Spleen (tissue), 7 donors: ENCODE measurements around the gene SACM1L.

ENCODE experiments used
- CTCF ChIP-seq, 11 experiments: fragments of 200-600 bp in 7 of 11; fragments of 450-650 bp in 4 of 11; sonication (generic) in 4 of 11; IDR thresholded peaks in 8 of 11; conservative IDR thresholded peaks in 3 of 11; 1 replicate in 7 of 11; 2 replicates in 4 of 11; pipeline versions ENCODE4 v1.4.0 to v1.8.0; 2016 to 2021; ENCODE audit warnings: antibody characterized with exemption in 11 of 11, inconsistent platforms in 4 of 11, mild to moderate bottlenecking in 1 of 11
- POLR2AphosphoS5 ChIP-seq, 3 donors: sonication (generic); formaldehyde crosslinking; IDR thresholded peaks; one replicate each; pipeline ENCODE4 v1.5.1; 2017; ENCODE audit warnings: antibody characterized with exemption in 3 of 3
- donor health status: DM: no; HTN: no; CAD: no; lungs with moderate emphysema.
- donor health status: DM: no; HTN: no; CAD: no.
- donor health status: DM: no; HTN: no; CAD: no.

DNA sequence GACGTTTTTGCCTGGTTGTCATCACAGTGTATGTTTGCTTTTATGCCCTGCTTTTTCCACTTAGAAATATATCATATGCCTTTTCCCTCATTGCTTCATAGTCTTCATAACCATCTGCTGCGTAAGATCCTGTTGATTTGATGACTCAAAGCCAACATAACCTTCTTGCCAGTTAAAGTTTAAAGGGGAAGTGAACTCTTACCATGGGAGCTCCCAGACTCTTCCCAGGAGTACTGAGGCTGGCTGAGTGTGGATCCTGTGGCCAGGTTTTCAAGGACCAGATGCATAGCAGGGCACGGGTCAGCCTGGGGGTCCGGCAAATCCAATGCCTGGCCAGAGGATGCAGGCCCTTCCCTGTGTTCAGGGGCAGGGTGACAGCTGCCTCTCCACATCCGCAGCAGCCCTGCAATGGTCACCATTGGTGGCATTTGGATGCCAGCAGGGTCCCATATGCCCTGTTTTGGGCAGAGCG lies 42.0 kb upstream of the SACM1L start:
- TF ChIP-seq POLR2AphosphoS5 (IDR thresholded peaks at IDR 0.05), result peak in 2 of 3 donors; percentile 28 to 47
- no peak for TF ChIP-seq CTCF (IDR thresholded peaks at IDR 0.05 in 8 of 11, conservative IDR thresholded peaks at IDR 0.05 in 3 of 11)
